ENCODE results near the gene KCND3. TPM values are rescaled to one million over a fixed set of nuclear protein-coding genes. Genes with fewer than 3 reads are reported as not detected.

Gene KCND3
- total RNA-seq, 4 donors from 2014 or later: 1.4 to 3.5 (median 3.0) TPM

- Histone ChIP-seq H3K4me3 (peak overlapping the region; percentile 47 to 73 (median 58)), H3K36me3 (no peaks in the 10 kb centered on the region), H3K27ac (peak overlapping the region; percentile 90 to 95 (median 94)), H3K4me1 (peaks cover 9 to 41% (median 33%) of the 10 kb centered on the region in 4 donors), H3K9me3 (no peaks in the 10 kb centered on the region), H3K27me3 (peaks cover 23% of the 10 kb centered on the region)
- WGBS, 2 donors (ENCODE audit: low coverage in 1 of 2): 0 to 2% methylated on average over 5 to 48 of the region's 61 CpGs
- in situ Hi-C loops (cut with MboI; ENCODE audit: low pct_ligation_motif_present in 1 of 4, low pct_unique_long_range_greater_than_20kb in 1 of 4, low sequenced_read_pairs in 3 of 4) (loop anchor here in 1 of 4 donors (25.0 kb wide), 1 partner anchor 251 kb away; no protein-coding TSS in a partner anchor), intact Hi-C loops (cut with DNase I; ENCODE audit: low total_unique reads) (no loop called here)
- peak; percentile 71 for DNase-seq
- no peak for TF ChIP-seq EP300 (IDR thresholded peaks at IDR 0.05; ENCODE audit: low read depth)
- TF ChIP-seq POLR2A (IDR thresholded peaks at IDR 0.05): no peak
- TF ChIP-seq CTCF (IDR thresholded peaks at IDR 0.05): no peak
- peak; percentile 46 to 66 (median 65) for TF ChIP-seq POLR2AphosphoS5 (IDR thresholded peaks at IDR 0.05)
Observed at GRCh38 chr1:111738436-111739193, 250.9 kb downstream of the KCND3 start.

GRCh38 chr1:111738133-111738435, 251.4 kb downstream of the KCND3 start:
- H3K4me3 ChIP-seq: peak overlapping the region; percentile 47 to 73 (median 58)
- DNase-seq: no peak

GRCh38 chr1:111737216-111738132, 252.0 kb downstream of the KCND3 start:
- H3K27ac ChIP-seq: peak overlapping the region; percentile 90 to 95 (median 94)
- H3K9me3 ChIP-seq: no peaks in the 10 kb centered on the region
- H3K4me3 ChIP-seq: peak overlapping the region in 3 of 4 donors; percentile 49 to 73 (median 67)
- in situ Hi-C loops (cut with MboI; ENCODE audit: low pct_ligation_motif_present in 1 of 4, low pct_unique_long_range_greater_than_20kb in 1 of 4, low sequenced_read_pairs in 3 of 4) (loop anchor here in 1 of 4 donors (25.0 kb wide), 1 partner anchor 250 kb away; no protein-coding TSS in a partner anchor), intact Hi-C loops (cut with DNase I; ENCODE audit: low total_unique reads) (no loop called here)
- peaks cover 9 to 48% (median 37%) of the 10 kb centered on the region in 4 donors for H3K4me1 ChIP-seq
- 54 to 74% methylated on average over 4 to 8 of the region's 8 CpGs for WGBS, 2 donors (ENCODE audit: low coverage in 1 of 2)
- TF ChIP-seq POLR2A (IDR thresholded peaks at IDR 0.05) (no peak), CTCF (IDR thresholded peaks at IDR 0.05) (no peak), POLR2AphosphoS5 (IDR thresholded peaks at IDR 0.05) (no peak), EP300 (IDR thresholded peaks at IDR 0.05; ENCODE audit: low read depth) (no peak)
- no peaks in the 10 kb centered on the region for H3K36me3 ChIP-seq
- H3K27me3 ChIP-seq: peaks cover 23% of the 10 kb centered on the region
- DNase-seq: no peak

More at GRCh38 chr1:111738133-111738435, 251.4 kb downstream of the KCND3 start:
- WGBS, 2 donors (ENCODE audit: low coverage in 1 of 2): 12 to 16% methylated on average over 8 to 9 of the region's 9 CpGs
- no peak for TF ChIP-seq EP300 (IDR thresholded peaks at IDR 0.05; ENCODE audit: low read depth)
- TF ChIP-seq POLR2AphosphoS5 (IDR thresholded peaks at IDR 0.05): no peak
- no peak for TF ChIP-seq CTCF (IDR thresholded peaks at IDR 0.05)
- TF ChIP-seq POLR2A (IDR thresholded peaks at IDR 0.05): no peak
- intact Hi-C loops (cut with DNase I; ENCODE audit: low total_unique reads) (no loop called here), in situ Hi-C loops (cut with MboI; ENCODE audit: low pct_ligation_motif_present in 1 of 4, low pct_unique_long_range_greater_than_20kb in 1 of 4, low sequenced_read_pairs in 3 of 4) (loop anchor here in 1 of 4 donors (25.0 kb wide), 1 partner anchor 251 kb away; no protein-coding TSS in a partner anchor)
- Histone ChIP-seq H3K27me3 (peaks cover 23% of the 10 kb centered on the region), H3K36me3 (no peaks in the 10 kb centered on the region), H3K9me3 (no peaks in the 10 kb centered on the region), H3K4me1 (peaks cover 9 to 45% (median 37%) of the 10 kb centered on the region in 4 donors), H3K27ac (peak overlapping the region; percentile 90 to 95 (median 94))
